Measurements from ENCODE around the gene ACE. TPM values are rescaled to one million over a fixed set of nuclear protein-coding genes. Genes with fewer than 3 reads are reported as not detected.
"Not testable (repeated sequence)": the region's sequence is repeated elsewhere in the genome, so short reads cannot be mapped to it uniquely, and the experiment has no call there.

ACE gene
- polyA plus RNA-seq, 1 experiment = 3.1 TPM

DNA sequence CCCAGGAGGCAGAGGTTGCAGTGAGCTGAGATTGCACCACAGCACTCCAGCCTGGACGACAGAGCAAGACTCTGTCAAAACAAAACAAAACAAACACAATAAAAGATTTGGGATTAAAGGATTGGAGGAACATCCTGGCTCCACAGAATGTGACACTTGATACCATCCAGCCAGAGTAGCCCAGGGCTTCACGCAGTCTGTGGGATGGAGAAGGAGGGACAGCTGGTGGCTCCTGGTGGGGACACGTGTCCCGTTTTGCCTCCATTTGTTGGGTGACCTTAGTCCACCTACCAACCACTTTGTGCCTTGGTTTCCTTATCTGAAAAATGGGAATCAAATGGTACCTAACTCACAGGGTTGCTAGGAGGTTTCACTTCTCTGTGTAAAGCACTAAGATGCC lies 18.4 kb upstream of the ACE start:
- ChIA-PET POLR2A (no interaction called here), CTCF (no interaction called here)
- no peak overlapping the region for H3K4me3 ChIP-seq (ENCODE audit: low read depth, low read length)
- DNase-seq (ENCODE audit: low read depth) = no peak
- TF ChIP-seq, protein P1, sequence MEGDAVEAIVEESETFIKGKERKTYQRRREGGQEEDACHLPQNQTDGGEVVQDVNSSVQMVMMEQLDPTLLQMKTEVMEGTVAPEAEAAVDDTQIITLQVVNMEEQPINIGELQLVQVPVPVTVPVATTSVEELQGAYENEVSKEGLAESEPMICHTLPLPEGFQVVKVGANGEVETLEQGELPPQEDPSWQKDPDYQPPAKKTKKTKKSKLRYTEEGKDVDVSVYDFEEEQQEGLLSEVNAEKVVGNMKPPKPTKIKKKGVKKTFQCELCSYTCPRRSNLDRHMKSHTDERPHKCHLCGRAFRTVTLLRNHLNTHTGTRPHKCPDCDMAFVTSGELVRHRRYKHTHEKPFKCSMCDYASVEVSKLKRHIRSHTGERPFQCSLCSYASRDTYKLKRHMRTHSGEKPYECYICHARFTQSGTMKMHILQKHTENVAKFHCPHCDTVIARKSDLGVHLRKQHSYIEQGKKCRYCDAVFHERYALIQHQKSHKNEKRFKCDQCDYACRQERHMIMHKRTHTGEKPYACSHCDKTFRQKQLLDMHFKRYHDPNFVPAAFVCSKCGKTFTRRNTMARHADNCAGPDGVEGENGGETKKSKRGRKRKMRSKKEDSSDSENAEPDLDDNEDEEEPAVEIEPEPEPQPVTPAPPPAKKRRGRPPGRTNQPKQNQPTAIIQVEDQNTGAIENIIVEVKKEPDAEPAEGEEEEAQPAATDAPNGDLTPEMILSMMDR (IDR thresholded peaks at IDR 0.05; ENCODE audit: insufficient read depth, low read depth, low read length) = no peak
- H3K36me3 ChIP-seq (ENCODE audit: control insufficient read depth, insufficient read depth, low read length) = no peaks in the 10 kb centered on the region
- no peaks in the 10 kb centered on the region; the same call in 1 of the 2 replicates for H3K27me3 ChIP-seq (ENCODE audit: control insufficient read depth, insufficient read depth, low read length)

DNA sequence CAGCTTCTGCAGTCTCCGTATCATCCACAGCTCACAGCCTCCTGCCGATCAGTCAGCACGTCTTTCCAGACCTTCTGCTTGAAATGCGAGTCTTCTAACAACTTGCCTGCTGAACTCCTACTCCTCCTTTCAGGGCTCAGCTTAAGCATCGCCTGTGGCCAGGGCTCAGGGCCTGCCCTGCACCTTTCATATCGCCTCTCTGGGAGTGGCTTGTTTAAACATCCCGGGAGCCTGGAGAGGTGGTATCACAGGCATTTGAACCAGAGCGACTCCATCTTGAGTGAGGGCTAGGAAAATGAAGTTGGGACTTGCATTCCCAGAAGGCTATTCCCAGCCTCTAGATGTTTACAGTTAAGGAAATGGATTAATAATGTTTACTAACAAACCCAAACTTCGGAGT lies 16.8 kb upstream of the ACE start:
- no peak for DNase-seq (ENCODE audit: low read depth)
- H3K4me3 ChIP-seq (ENCODE audit: low read depth, low read length) = no peak overlapping the region
- ChIA-PET POLR2A (no interaction called here), CTCF (interaction anchor here (0.9 to 2.1 kb wide), 3 partner anchors 19 to 487 kb away, joined by 3 to 11 read pairs (median 4); no protein-coding TSS in a partner anchor)
- H3K27me3 ChIP-seq (ENCODE audit: control insufficient read depth, insufficient read depth, low read length) = no peaks in the 10 kb centered on the region
- TF ChIP-seq, protein P1 (IDR thresholded peaks at IDR 0.05; ENCODE audit: insufficient read depth, low read depth, low read length) = no peak
- no peaks in the 10 kb centered on the region for H3K36me3 ChIP-seq (ENCODE audit: control insufficient read depth, insufficient read depth, low read length)

DNA sequence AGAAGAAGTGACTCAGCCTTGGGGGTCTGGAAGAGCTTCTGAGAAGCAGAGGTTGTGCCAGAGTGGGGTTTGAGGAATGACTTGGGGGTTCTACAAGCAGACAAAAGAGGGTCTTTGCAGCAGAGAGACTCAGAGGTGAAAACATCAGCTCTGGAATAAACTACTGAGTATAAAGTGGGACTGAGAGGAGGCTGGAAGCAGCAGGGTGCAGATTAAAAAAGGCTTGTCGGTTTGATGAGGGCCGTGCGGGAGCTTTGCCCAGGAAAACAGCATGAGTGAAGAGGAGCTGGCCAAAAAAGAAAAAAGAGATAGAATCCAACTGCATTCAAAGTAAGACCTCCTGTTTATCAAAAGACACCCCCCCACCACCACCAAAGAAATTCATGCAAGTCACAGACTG lies 13.1 kb upstream of the ACE start:
- no peaks in the 10 kb centered on the region for H3K36me3 ChIP-seq (ENCODE audit: control insufficient read depth, insufficient read depth, low read length)
- DNase-seq (ENCODE audit: low read depth) = no peak
- TF ChIP-seq, protein P1 (IDR thresholded peaks at IDR 0.05; ENCODE audit: insufficient read depth, low read depth, low read length) = no peak
- CTCF ChIA-PET = interaction anchor here (1.2 kb wide), 1 partner anchor 148 kb away, joined by 3 read pairs; no protein-coding TSS in a partner anchor
- no peaks in the 10 kb centered on the region for H3K27me3 ChIP-seq (ENCODE audit: control insufficient read depth, insufficient read depth, low read length)
- POLR2A ChIA-PET = no interaction called here
- no peak overlapping the region for H3K4me3 ChIP-seq (ENCODE audit: low read depth, low read length)

DNA sequence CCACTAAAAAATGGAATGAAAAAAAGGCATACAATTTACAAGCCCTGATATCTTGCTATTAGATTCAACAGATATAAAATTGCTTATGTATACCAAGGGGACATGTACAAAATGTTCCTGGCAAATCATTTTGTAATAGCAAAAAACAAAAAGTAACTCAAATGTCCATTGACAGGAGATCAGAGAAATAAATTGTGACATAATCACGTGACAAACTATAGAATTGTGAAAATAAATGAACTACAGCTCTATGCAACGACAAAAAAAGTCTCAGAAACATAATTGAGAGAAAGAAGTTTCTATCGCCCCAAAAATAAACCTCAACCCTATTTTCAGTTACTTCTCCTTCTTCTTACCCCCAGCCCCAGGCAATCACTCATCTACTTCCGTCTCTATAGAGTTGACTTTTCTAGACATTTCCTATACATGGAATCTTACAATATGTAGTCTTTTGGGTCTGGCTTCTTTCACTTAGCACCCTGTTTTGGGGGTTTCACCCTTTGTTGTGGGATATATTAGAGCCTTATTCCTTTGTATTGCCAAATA lies 12.1 kb upstream of the ACE start:
- POLR2A ChIA-PET = no interaction called here
- Histone ChIP-seq H3K27me3 (ENCODE audit: control insufficient read depth, insufficient read depth, low read length) (no peaks in the 10 kb centered on the region), H3K4me3 (ENCODE audit: low read depth, low read length) (no peak overlapping the region), H3K36me3 (ENCODE audit: control insufficient read depth, insufficient read depth, low read length) (no peaks in the 10 kb centered on the region)
- TF ChIP-seq, protein P1 (IDR thresholded peaks at IDR 0.05; ENCODE audit: insufficient read depth, low read depth, low read length) = no peak
- CTCF ChIA-PET = interaction anchor here (1.0 to 1.6 kb wide), 2 partner anchors 14 to 39 kb away, joined by 3 to 6 read pairs; no protein-coding TSS in a partner anchor
- DNase-seq (ENCODE audit: low read depth) = no peak

DNA sequence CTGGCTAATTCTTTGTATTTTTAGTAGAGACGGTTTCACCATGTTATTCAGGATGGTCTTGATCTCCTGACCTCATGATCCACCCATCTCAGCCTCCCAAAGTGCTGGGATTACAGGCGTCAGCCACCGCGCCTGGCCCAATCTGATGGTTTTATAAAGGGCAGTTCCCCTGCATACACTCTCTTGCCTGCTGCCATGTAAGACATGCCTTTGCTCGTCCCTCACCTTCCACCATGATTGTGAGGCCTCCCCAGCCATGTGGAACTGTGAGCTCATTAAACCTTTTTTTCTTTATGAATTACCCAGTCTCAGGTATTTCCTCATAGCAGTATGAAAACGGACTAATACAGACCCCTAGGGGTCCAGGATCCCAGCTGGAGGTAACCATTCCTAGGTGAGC lies 8.8 kb upstream of the ACE start:
- H3K36me3 ChIP-seq (ENCODE audit: control insufficient read depth, insufficient read depth, low read length); H3K4me3 ChIP-seq (ENCODE audit: low read depth, low read length); DNase-seq (ENCODE audit: low read depth); H3K27me3 ChIP-seq (ENCODE audit: control insufficient read depth, insufficient read depth, low read length): not testable (repeated sequence)
- CTCF ChIA-PET = interaction anchor here (0.8 to 4.2 kb wide), 2 partner anchors 11 to 375 kb away, joined by 3 to 19 read pairs; no protein-coding TSS in a partner anchor
- POLR2A ChIA-PET = interaction anchor here (0.7 kb wide), 1 partner anchor 23 kb away, joined by 22 read pairs; no protein-coding TSS in a partner anchor

DNA sequence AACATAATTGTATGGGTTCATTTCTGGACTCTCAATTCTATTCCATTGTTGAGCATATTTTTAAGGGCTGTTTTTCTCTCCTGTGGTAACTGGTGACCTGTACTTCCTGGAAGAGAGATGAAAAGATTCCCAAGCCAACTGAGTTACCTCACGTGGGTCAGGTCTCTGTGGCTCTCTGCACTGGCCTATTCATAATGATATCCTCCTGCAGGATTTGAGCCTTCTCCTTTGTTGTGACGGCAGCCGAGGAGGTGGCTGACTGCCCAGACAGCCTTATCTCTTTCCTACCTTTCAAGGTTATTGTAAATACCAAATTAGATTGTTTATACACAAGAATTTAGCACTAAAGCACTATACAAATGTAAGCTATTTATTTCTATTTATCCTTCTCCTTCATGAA lies 2.7 kb upstream of the ACE start:
- POLR2A ChIA-PET = no interaction called here
- TF ChIP-seq, protein P1 (IDR thresholded peaks at IDR 0.05; ENCODE audit: insufficient read depth, low read depth, low read length) = no peak
- CTCF ChIA-PET = no interaction called here
- Histone ChIP-seq H3K36me3 (ENCODE audit: control insufficient read depth, insufficient read depth, low read length) (no peaks in the 10 kb centered on the region), H3K4me3 (ENCODE audit: low read depth, low read length) (no peak overlapping the region), H3K27me3 (ENCODE audit: control insufficient read depth, insufficient read depth, low read length) (no peaks in the 10 kb centered on the region; the same call in none of the 2 replicates)
- no peak for DNase-seq (ENCODE audit: low read depth)

Data from BJ (cell line).